ENCODE results near the gene LEPROT.

The LEPROT gene

DNA sequence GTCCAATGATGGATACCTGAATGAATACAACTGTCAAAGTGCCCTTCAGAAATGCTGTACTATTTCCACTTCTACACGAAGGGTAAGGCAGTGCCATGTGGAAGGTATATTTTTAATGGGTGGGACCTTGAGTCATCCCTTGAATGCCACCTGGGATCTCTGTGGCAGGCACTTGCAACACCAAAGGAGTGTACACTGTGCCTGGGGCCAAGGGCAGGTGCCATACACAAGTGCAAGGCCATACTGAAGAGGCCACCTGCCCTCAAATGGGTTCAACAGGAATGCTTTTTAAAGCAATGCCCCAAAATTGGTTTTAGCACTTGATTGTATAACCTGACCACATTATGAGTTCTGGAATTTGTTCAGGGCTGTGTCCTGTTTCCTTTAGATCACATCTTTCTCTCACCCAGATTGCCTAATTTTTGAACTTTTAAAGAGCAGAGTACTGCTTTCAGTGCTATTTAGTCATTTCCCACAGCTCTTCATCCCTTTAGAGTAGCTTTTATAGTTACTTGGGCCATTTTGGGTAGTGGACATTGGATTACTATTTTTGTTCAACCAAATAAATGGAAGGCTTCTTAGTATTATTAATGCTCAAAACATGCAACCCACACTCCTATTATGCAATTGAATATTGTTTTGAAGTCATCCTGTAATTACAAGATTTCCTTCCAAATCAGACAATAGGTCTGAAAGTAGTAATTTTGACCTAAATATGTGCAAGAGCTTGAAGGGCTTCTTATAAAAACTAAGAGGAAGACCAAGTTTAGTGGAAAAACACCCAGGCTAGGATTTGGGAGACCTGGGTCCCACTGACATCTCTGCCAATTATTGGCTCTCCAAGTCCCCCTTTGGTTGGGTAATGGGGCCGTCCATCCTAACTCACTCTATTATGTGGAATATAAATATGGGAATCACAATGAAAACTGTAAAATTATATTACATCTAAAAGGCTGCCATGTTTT is 57.2 kb downstream of the LEPROT start:
- no peak for DNase-seq (ENCODE audit: low read depth)

DNA sequence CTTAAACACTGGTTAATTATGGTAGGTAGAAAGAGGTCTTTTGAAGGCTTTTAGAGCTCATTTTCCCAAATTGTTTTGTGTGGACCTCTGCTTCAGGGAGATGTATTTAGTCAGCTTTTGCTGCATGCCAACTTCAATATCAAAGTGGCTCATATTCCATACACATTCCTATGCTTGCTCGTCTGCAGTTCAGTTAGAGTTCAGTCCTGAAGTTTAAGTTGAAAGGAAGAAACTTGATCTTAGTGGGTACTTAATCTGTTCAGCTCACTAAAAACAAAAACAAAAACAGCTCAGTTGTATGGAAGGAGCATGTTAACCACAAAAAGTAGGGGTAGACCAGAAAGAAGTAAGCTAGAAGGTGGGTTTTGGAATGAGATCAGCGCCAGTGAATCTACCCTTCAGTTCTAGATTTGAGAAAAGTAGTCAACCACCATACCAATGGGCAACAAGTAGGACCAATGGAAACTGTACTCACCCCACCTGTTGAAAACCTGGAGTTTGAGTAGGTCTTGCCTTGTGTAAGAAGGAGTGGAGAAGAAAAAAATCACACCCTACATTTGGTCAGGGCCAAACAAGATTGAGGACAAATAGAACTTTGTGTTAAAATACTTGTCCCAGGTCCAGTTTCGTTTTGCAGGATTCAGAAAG is 58.0 kb downstream of the LEPROT start:
- DNase-seq (ENCODE audit: low read depth), result no peak

GRCh38 chr1:65479554-65480204 is 59.2 kb downstream of the LEPROT start:
- no peak for DNase-seq (ENCODE audit: low read depth)

DNA sequence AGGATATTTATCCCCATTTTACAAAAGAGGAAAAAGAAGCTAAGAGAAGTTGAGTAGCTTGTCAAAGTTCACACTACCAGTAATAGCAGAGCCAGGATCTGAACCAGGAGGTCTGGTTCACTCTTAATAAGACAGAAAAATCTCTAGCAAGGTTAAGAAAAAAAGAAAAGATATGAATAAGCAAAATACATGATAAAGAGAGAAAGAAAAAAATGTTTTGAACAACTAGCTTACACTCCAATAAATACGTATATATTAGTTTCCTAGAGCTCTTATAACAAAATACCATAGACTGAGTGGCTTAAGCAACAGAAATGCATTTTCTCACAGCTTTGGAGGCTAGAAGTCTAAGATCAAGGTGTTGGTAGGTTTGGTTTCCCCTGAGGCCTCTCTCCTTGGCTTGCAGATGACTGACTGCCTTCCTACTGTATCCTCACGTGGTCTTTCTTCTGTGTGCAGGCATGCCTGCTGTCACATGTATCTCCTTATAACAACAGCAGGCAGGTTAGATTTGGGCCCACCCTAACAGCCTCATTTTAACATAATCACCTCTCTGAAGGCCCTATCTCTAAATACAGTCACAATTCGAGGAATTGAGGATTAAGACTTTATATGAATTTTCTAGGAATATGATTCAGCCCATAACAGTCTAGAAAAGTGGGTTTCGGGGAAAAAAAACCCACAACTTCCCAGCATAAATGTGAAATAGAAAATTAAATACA is 60.4 kb downstream of the LEPROT start:
- no peak for DNase-seq (ENCODE audit: low read depth)

- no peak for DNase-seq (ENCODE audit: low read depth)
These were observed 63.7 kb downstream of the LEPROT start for GRCh38 chr1:65483993-65484754.

All from HS-27A (cell line).